Stomach smooth muscle (tissue), 2 donors: Measurements from ENCODE around the gene ASIC4.

Experiments used
- H3K27ac ChIP-seq: one replicate; pipeline ENCODE4 v1.7.0; 2013; ENCODE audit warnings: mild to moderate bottlenecking, low read length, inconsistent platforms
- H3K27me3 ChIP-seq, 2 donors: one replicate each; pipeline ENCODE4 v1.7.0; 2013; ENCODE audit warnings: low read length in 2 of 2; ENCODE audit not compliant: insufficient read depth in 2 of 2, control insufficient read depth in 1 of 2
- H3K36me3 ChIP-seq, 2 donors: one replicate each; pipeline ENCODE4 v1.7.0; 2013; ENCODE audit warnings: low read length in 2 of 2; ENCODE audit not compliant: control insufficient read depth in 2 of 2, insufficient read depth in 2 of 2
- H3K4me1 ChIP-seq: one replicate; pipeline ENCODE4 v1.7.0; 2013; ENCODE audit warnings: low read length; ENCODE audit not compliant: control insufficient read depth, insufficient read depth
- H3K4me3 ChIP-seq, 2 donors: one replicate each; pipeline ENCODE4 v1.7.0; 2013; ENCODE audit warnings: low read length in 2 of 2
- H3K9ac ChIP-seq, 2 donors: one replicate each; pipeline ENCODE4 v1.7.0; 2013; ENCODE audit warnings: low read length in 2 of 2, mild to moderate bottlenecking in 1 of 2
- H3K9me3 ChIP-seq, 2 donors: one replicate each; pipeline ENCODE4 v1.7.0; 2013; ENCODE audit warnings: low read length in 2 of 2; ENCODE audit not compliant: control insufficient read depth in 2 of 2
- donor health status: healthy.
- donor health status: Pancreatic carcinoma.

ASIC4 gene

GRCh38 chr2:219526320-219527075 is 12.2 kb downstream of the ASIC4 start:
- no peak overlapping the region for H3K9ac ChIP-seq
- no peaks in the 10 kb centered on the region for H3K9me3 ChIP-seq
- H3K27me3 ChIP-seq = peaks cover 8 to 17% of the 10 kb centered on the region in 2 donors
- H3K36me3 ChIP-seq = no peaks in the 10 kb centered on the region
- H3K4me1 ChIP-seq = peaks cover 33% of the 10 kb centered on the region
- no peak overlapping the region for H3K4me3 ChIP-seq
- H3K27ac ChIP-seq = no peak overlapping the region

GRCh38 chr2:219527076-219527394 is 12.8 kb downstream of the ASIC4 start:
- H3K27ac ChIP-seq = no peak overlapping the region

GRCh38 chr2:219527472-219527871 is 13.2 kb downstream of the ASIC4 start:
- Histone ChIP-seq H3K36me3 (no peaks in the 10 kb centered on the region), H3K4me1 (peaks cover 25% of the 10 kb centered on the region), H3K9ac (no peak overlapping the region), H3K27me3 (peaks cover 5 to 17% of the 10 kb centered on the region in 2 donors), H3K4me3 (no peak overlapping the region), H3K27ac (no peak overlapping the region), H3K9me3 (no peaks in the 10 kb centered on the region)

More at GRCh38 chr2:219527076-219527394, 12.8 kb downstream of the ASIC4 start:
- Histone ChIP-seq H3K9me3 (no peaks in the 10 kb centered on the region), H3K4me3 (no peak overlapping the region), H3K4me1 (peaks cover 29% of the 10 kb centered on the region), H3K36me3 (no peaks in the 10 kb centered on the region), H3K27me3 (peaks cover 6 to 17% of the 10 kb centered on the region in 2 donors), H3K9ac (no peak overlapping the region)

- Histone ChIP-seq H3K4me3 (peak overlapping the region in 1 of 2 donors; percentile 68), H3K36me3 (no peaks in the 10 kb centered on the region), H3K27ac (no peak overlapping the region), H3K4me1 (peaks cover 14% of the 10 kb centered on the region), H3K27me3 (peaks cover 5 to 11% of the 10 kb centered on the region in 2 donors), H3K9ac (peak overlapping the region in 1 of 2 donors; percentile 64), H3K9me3 (no peaks in the 10 kb centered on the region)
Measured at GRCh38 chr2:219530048-219530963, 16.0 kb downstream of the ASIC4 start.

GRCh38 chr2:219531639-219532377 is 17.5 kb downstream of the ASIC4 start:
- no peak overlapping the region for H3K27ac ChIP-seq
- peaks cover 13% of the 10 kb centered on the region for H3K4me1 ChIP-seq
- no peak overlapping the region for H3K9ac ChIP-seq
- H3K4me3 ChIP-seq = no peak overlapping the region
- H3K27me3 ChIP-seq = peaks cover 5 to 11% of the 10 kb centered on the region in 2 donors
- H3K9me3 ChIP-seq = no peaks in the 10 kb centered on the region
- no peaks in the 10 kb centered on the region for H3K36me3 ChIP-seq

- no peak overlapping the region for H3K27ac ChIP-seq
Measured at GRCh38 chr2:219532378-219532649, 18.0 kb downstream of the ASIC4 start.

GRCh38 chr2:219533930-219534661 is 19.8 kb downstream of the ASIC4 start:
- H3K9ac ChIP-seq = no peak overlapping the region
- peaks cover 3 to 5% of the 10 kb centered on the region in 2 donors for H3K27me3 ChIP-seq

More at GRCh38 chr2:219532378-219532649, 18.0 kb downstream of the ASIC4 start:
- Histone ChIP-seq H3K4me1 (peaks cover 9% of the 10 kb centered on the region), H3K9ac (no peak overlapping the region), H3K36me3 (no peaks in the 10 kb centered on the region), H3K27me3 (peaks cover 5 to 8% of the 10 kb centered on the region in 2 donors), H3K9me3 (no peaks in the 10 kb centered on the region), H3K4me3 (no peak overlapping the region)

GRCh38 chr2:219536425-219536824 is 22.1 kb downstream of the ASIC4 start:
- H3K9me3 ChIP-seq = no peaks in the 10 kb centered on the region
- peaks cover 10 to 12% of the 10 kb centered on the region in 2 donors for H3K36me3 ChIP-seq
- H3K4me1 ChIP-seq = peaks cover 18% of the 10 kb centered on the region
- H3K27ac ChIP-seq = no peak overlapping the region
- H3K4me3 ChIP-seq = no peak overlapping the region
- H3K27me3 ChIP-seq = no peaks in the 10 kb centered on the region
- no peak overlapping the region for H3K9ac ChIP-seq

More at GRCh38 chr2:219533930-219534661, 19.8 kb downstream of the ASIC4 start:
- peaks cover 22% of the 10 kb centered on the region for H3K4me1 ChIP-seq
- no peak overlapping the region for H3K27ac ChIP-seq
- H3K36me3 ChIP-seq = no peaks in the 10 kb centered on the region
- H3K4me3 ChIP-seq = no peak overlapping the region
- H3K9me3 ChIP-seq = no peaks in the 10 kb centered on the region

- H3K27me3 ChIP-seq = no peaks in the 10 kb centered on the region
Measured at GRCh38 chr2:219536967-219537366, 22.7 kb downstream of the ASIC4 start.

More at GRCh38 chr2:219536967-219537366, 22.7 kb downstream of the ASIC4 start:
- H3K4me3 ChIP-seq = no peak overlapping the region
- H3K4me1 ChIP-seq = peaks cover 23% of the 10 kb centered on the region
- peaks cover 10 to 12% of the 10 kb centered on the region in 2 donors for H3K36me3 ChIP-seq
- no peaks in the 10 kb centered on the region for H3K9me3 ChIP-seq
- H3K27ac ChIP-seq = no peak overlapping the region
- H3K9ac ChIP-seq = no peak overlapping the region
